DMS 273 (cell line): ENCODE data around the gene ARL11.

Experiments
- DNase-seq: peaks from one replicate; lab custom pipeline; 2025; ENCODE audit not compliant: unreplicated experiment; lab: John Stamatoyannopoulos, UW

The ARL11 gene

GRCh38 chr13:49646688-49647087, 18.4 kb downstream of the ARL11 start:
- DNase-seq: no peak

GRCh38 chr13:49649244-49649962, 21.1 kb downstream of the ARL11 start:
- DNase-seq: peak; percentile 34

- no peak for DNase-seq
Measured at GRCh38 chr13:49649963-49650312, 21.6 kb downstream of the ARL11 start.

- no peak for DNase-seq
Measured at GRCh38 chr13:49651570-49652354, 23.5 kb downstream of the ARL11 start.

GRCh38 chr13:49652355-49653305, 24.3 kb downstream of the ARL11 start:
- DNase-seq: peak; percentile 73

GRCh38 chr13:49653478-49653877, 25.2 kb downstream of the ARL11 start:
- no peak for DNase-seq

GRCh38 chr13:49654011-49654410, 25.7 kb downstream of the ARL11 start:
- no peak for DNase-seq

- DNase-seq: no peak
Measured at GRCh38 chr13:49655906-49656305, 27.6 kb downstream of the ARL11 start.

GRCh38 chr13:49657241-49657641, 28.9 kb downstream of the ARL11 start:
- DNase-seq: no peak

- no peak for DNase-seq
Measured at GRCh38 chr13:49664606-49665005, 36.3 kb downstream of the ARL11 start.

GRCh38 chr13:49667773-49668172, 39.5 kb downstream of the ARL11 start:
- peak; percentile 17 for DNase-seq

GRCh38 chr13:49669735-49670309, 41.5 kb downstream of the ARL11 start:
- DNase-seq: peak; percentile 75

GRCh38 chr13:49670828-49671227, 42.5 kb downstream of the ARL11 start:
- DNase-seq: no peak

- no peak for DNase-seq
Measured at GRCh38 chr13:49676581-49677298, 48.4 kb downstream of the ARL11 start.

GRCh38 chr13:49678191-49678914, 50.0 kb downstream of the ARL11 start:
- no peak for DNase-seq

- DNase-seq: peak; percentile 9
Measured at GRCh38 chr13:49679246-49679645, 50.9 kb downstream of the ARL11 start.

- peak; percentile 50 for DNase-seq
Measured at GRCh38 chr13:49681842-49682435, 53.6 kb downstream of the ARL11 start.
